ENCODE data around the gene ATP5MC2.

ATP5MC2 gene

DNA sequence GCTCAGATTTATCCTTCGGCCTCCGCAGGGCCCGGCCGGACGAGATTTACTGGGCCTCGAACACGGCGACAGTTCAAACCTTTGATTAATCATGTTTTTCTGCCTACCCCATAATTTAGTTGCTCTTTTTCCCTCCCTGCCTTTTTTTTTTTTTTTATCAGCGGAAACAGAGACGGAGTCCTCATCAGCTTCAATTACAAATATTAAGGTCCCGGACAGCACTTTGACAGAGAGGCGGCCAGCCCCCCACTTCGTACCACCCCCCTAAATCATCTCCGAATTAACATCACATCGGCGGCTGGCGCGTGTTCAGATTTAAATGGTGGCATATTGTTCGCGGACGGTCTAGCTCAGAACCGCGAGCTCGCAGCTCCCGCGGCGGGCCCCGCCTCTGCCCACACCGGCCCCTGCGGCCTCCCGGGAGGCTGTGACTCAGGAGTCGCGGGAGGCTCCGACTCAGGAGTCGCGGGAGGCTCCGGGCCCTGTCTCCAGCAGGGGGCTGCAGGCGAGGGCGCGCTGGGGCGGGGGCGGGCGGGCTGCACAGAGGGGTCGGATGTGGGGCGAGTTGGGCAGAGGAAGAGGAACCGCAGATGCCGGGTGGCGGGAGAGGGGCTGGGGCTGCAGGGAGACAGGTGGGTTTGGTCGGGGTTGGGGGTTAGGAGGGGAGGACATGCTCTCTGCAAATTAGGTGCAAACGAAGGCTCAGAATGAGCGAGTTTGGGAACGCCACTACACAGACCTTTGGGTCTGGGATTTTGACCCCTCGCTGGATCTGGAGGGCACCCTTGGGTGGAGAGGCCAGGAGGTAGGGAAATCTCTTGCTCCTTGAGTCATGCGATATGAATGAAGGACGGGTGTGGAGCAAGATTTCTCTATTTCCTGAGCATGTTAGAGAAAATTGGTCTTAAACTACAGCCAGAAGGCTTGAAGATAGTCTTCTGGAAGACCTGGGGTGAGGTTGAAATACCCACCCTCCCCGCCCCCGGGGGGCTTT is 19.6 kb upstream of the ATP5MC2 start:
- Histone ChIP-seq H4K20me1 (ENCODE audit: low read depth, low read length) (no peaks in the 10 kb centered on the region), H3K4me2 (ENCODE audit: low read depth, low read length, poor library complexity, severe bottlenecking) (no peak overlapping the region), H3K79me2 (ENCODE audit: insufficient read depth, low read length) (no peaks in the 10 kb centered on the region), H3F3A (ENCODE audit: insufficient read depth) (no peaks in the 10 kb centered on the region), H2AFZ (ENCODE audit: low read depth, low read length, severe bottlenecking) (no peak overlapping the region), H3K27me3 (ENCODE audit: low read length) (no peaks in the 10 kb centered on the region), H3K4me3 (ENCODE audit: insufficient read depth, low read length, poor library complexity, severe bottlenecking) (no peak overlapping the region), H3K9ac (ENCODE audit: low read length) (no peak overlapping the region), H3K9me2 (replicated peaks; ENCODE audit: insufficient read depth, low read length) (no peaks in the 10 kb centered on the region), H3K9me3 (ENCODE audit: insufficient read depth, low read length) (no peaks in the 10 kb centered on the region), H3K36me3 (ENCODE audit: low read length) (no peaks in the 10 kb centered on the region), H3K27ac (ENCODE audit: low read depth, low read length) (no peak overlapping the region)
- TF ChIP-seq EZH2phosphoT487 (conservative IDR thresholded peaks at IDR 0.05; ENCODE audit: low read length), result no peak
- TF ChIP-seq, protein P1, sequence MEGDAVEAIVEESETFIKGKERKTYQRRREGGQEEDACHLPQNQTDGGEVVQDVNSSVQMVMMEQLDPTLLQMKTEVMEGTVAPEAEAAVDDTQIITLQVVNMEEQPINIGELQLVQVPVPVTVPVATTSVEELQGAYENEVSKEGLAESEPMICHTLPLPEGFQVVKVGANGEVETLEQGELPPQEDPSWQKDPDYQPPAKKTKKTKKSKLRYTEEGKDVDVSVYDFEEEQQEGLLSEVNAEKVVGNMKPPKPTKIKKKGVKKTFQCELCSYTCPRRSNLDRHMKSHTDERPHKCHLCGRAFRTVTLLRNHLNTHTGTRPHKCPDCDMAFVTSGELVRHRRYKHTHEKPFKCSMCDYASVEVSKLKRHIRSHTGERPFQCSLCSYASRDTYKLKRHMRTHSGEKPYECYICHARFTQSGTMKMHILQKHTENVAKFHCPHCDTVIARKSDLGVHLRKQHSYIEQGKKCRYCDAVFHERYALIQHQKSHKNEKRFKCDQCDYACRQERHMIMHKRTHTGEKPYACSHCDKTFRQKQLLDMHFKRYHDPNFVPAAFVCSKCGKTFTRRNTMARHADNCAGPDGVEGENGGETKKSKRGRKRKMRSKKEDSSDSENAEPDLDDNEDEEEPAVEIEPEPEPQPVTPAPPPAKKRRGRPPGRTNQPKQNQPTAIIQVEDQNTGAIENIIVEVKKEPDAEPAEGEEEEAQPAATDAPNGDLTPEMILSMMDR (IDR thresholded peaks at IDR 0.05; ENCODE audit: insufficient read depth, low read length, poor library complexity, severe bottlenecking), result no peak

DNA sequence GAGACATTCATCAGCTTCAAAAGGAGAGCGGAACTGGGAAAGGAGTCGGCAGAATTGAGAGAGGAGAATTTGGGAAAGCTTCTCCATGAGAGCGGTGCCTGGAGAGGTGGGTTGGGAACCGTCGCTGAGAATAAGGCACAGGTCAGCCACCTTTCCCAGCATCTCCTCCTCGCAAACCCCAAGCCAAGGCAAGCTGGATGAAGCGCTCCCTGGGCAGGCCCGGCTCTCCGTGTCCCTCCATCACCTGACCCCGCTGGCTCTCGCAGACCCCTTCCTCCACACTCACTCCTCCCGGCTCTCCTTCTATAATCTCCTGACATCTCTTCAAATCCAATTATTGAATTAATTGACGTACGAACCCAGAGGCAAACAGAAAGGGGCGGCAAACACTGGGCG is 18.9 kb upstream of the ATP5MC2 start:
- no peaks in the 10 kb centered on the region for H3K9me3 ChIP-seq (ENCODE audit: insufficient read depth, low read length)
- no peak overlapping the region for H3K4me2 ChIP-seq (ENCODE audit: low read depth, low read length, poor library complexity, severe bottlenecking)
- H3K9ac ChIP-seq (ENCODE audit: low read length), result no peak overlapping the region
- no peaks in the 10 kb centered on the region for H4K20me1 ChIP-seq (ENCODE audit: low read depth, low read length)
- H3K27ac ChIP-seq (ENCODE audit: low read depth, low read length), result no peak overlapping the region
- no peak overlapping the region for H2AFZ ChIP-seq (ENCODE audit: low read depth, low read length, severe bottlenecking)
- no peaks in the 10 kb centered on the region for H3K36me3 ChIP-seq (ENCODE audit: low read length)
- no peak overlapping the region for H3K4me3 ChIP-seq (ENCODE audit: insufficient read depth, low read length, poor library complexity, severe bottlenecking)
- TF ChIP-seq, protein P1 (IDR thresholded peaks at IDR 0.05; ENCODE audit: insufficient read depth, low read length, poor library complexity, severe bottlenecking), result no peak
- TF ChIP-seq EZH2phosphoT487 (conservative IDR thresholded peaks at IDR 0.05; ENCODE audit: low read length), result no peak
- H3F3A ChIP-seq (ENCODE audit: insufficient read depth), result no peaks in the 10 kb centered on the region
- H3K79me2 ChIP-seq (ENCODE audit: insufficient read depth, low read length), result no peaks in the 10 kb centered on the region
- no peaks in the 10 kb centered on the region for H3K9me2 ChIP-seq (replicated peaks; ENCODE audit: insufficient read depth, low read length)
- H3K27me3 ChIP-seq (ENCODE audit: low read length), result no peaks in the 10 kb centered on the region

DNA sequence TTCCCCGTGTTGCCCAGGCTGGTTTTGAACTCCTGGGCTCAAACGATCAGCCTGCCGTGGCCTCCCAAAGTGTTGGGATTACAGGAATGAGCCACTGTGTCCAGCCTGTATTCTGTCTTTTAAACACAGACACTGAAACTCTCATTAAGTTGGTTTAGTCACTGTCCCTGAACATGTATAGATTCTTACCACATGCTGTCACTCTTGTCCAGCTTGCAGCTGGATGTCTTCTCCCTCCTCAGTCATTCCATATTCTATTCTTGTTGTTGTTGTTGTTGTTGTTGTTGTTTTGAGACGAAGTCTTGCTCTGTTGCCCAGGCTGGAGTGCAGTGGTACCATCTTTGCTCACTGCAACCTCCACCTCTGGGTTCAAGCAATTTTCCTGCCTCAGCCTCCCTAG is 12.3 kb upstream of the ATP5MC2 start:
- Histone ChIP-seq H3K9me3 (ENCODE audit: insufficient read depth, low read length) (no peaks in the 10 kb centered on the region), H4K20me1 (ENCODE audit: low read depth, low read length) (no peaks in the 10 kb centered on the region), H3K4me3 (ENCODE audit: insufficient read depth, low read length, poor library complexity, severe bottlenecking) (no peak overlapping the region), H3K9me2 (replicated peaks; ENCODE audit: insufficient read depth, low read length) (no peaks in the 10 kb centered on the region), H3K36me3 (ENCODE audit: low read length) (no peaks in the 10 kb centered on the region), H3K79me2 (ENCODE audit: insufficient read depth, low read length) (no peaks in the 10 kb centered on the region), H3K27me3 (ENCODE audit: low read length) (no peaks in the 10 kb centered on the region), H3K9ac (ENCODE audit: low read length) (no peak overlapping the region), H2AFZ (ENCODE audit: low read depth, low read length, severe bottlenecking) (no peak overlapping the region), H3K27ac (ENCODE audit: low read depth, low read length) (no peak overlapping the region), H3F3A (ENCODE audit: insufficient read depth) (no peaks in the 10 kb centered on the region), H3K4me2 (ENCODE audit: low read depth, low read length, poor library complexity, severe bottlenecking) (no peak overlapping the region)
- TF ChIP-seq, protein P1 (IDR thresholded peaks at IDR 0.05; ENCODE audit: insufficient read depth, low read length, poor library complexity, severe bottlenecking), result no peak
- no peak for TF ChIP-seq EZH2phosphoT487 (conservative IDR thresholded peaks at IDR 0.05; ENCODE audit: low read length)

Measured in SU-DHL-6 (cell line).